Upper lobe of right lung (tissue), 1 donor: Measurements from ENCODE around the gene PDE7B. TPM values are rescaled to one million over a fixed set of nuclear protein-coding genes. Genes with fewer than 3 reads are reported as not detected.
A peak's percentile ranks its signal among the peaks of the same experiment; 100 is the strongest.

ENCODE experiments used
- ATAC-seq: fragments of 200-7000 bp; cut with Tn5 transposase; one replicate; pipeline ENCODE4 v1.9.1; 2020; ENCODE audit warnings: mild to moderate bottlenecking, moderate library complexity
- DNase-seq: peaks from one replicate; pipeline ENCODE4 v3.0.0-alpha.2; 2020
- H3K27ac ChIP-seq: fragments of 200-600 bp; one replicate; pipeline ENCODE4 v1.8.0; 2022
- H3K27me3 ChIP-seq: fragments of 200-600 bp; one replicate; pipeline ENCODE4 v1.8.0; 2022; ENCODE audit warnings: mild to moderate bottlenecking
- H3K36me3 ChIP-seq: fragments of 200-600 bp; one replicate; pipeline ENCODE4 v1.8.0; 2022
- H3K4me1 ChIP-seq: fragments of 200-600 bp; one replicate; pipeline ENCODE4 v1.8.0; 2022
- H3K4me3 ChIP-seq: fragments of 200-600 bp; one replicate; pipeline ENCODE4 v1.8.0; 2022; ENCODE audit warnings: mild to moderate bottlenecking
- H3K9me3 ChIP-seq: fragments of 200-600 bp; one replicate; pipeline ENCODE4 v1.8.0; 2022
- intact Hi-C: fragments of 100-400 bp; cut with DNase I; formaldehyde crosslinking; loops from one replicate; pipeline ENCODE4 v1.11.0; 2022
- total RNA-seq: library from RNA; stranded (reverse); fragmentation: NEBNext Ultra II Directional; extraction: Animal tissue kit (Norgen Biotek cat#: 25700); gene quantifications from one replicate; pipeline ENCODE4 v1.2.1, GENCODE V29; 2021
- TF ChIP-seq, protein P1 (sequence below): fragments of 200-600 bp; IDR thresholded peaks from one replicate; pipeline ENCODE4 v1.8.0; 2022; ENCODE audit warnings: antibody characterized with exemption
- donor health status: DM: no; HTN: yes; CAD: no; lungs with severe emphysema.

Gene PDE7B
- total RNA-seq, 1 donor from 2014 or later = 4.2 TPM

DNA sequence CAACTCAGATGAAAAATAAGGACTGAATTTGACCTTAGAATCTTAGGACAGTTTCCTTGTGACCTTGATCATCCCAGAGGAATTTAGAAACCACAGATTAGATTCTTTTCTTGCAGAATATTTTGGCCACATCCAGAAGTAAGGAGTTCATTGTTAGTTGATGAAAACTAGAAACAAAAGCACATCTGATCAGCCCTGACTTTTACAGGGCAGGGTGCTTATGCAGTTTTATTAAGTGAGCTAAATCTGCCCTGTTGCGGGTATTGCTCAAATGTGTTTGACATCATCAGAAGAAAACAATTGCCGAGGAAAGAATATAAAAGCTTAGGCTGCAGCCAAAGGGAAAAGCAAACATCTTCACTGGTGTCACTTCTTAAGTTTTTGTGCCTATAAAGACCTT lies 297.8 kb downstream of the PDE7B start:
- H3K4me3 ChIP-seq = no peak overlapping the region
- no peak for ATAC-seq
- no peaks in the 10 kb centered on the region for H3K27me3 ChIP-seq
- H3K36me3 ChIP-seq = no peaks in the 10 kb centered on the region
- no peaks in the 10 kb centered on the region for H3K9me3 ChIP-seq
- H3K4me1 ChIP-seq = no peaks in the 10 kb centered on the region
- no peak for DNase-seq
- intact Hi-C loops = no loop called here
- H3K27ac ChIP-seq = no peak overlapping the region
- TF ChIP-seq, protein P1, sequence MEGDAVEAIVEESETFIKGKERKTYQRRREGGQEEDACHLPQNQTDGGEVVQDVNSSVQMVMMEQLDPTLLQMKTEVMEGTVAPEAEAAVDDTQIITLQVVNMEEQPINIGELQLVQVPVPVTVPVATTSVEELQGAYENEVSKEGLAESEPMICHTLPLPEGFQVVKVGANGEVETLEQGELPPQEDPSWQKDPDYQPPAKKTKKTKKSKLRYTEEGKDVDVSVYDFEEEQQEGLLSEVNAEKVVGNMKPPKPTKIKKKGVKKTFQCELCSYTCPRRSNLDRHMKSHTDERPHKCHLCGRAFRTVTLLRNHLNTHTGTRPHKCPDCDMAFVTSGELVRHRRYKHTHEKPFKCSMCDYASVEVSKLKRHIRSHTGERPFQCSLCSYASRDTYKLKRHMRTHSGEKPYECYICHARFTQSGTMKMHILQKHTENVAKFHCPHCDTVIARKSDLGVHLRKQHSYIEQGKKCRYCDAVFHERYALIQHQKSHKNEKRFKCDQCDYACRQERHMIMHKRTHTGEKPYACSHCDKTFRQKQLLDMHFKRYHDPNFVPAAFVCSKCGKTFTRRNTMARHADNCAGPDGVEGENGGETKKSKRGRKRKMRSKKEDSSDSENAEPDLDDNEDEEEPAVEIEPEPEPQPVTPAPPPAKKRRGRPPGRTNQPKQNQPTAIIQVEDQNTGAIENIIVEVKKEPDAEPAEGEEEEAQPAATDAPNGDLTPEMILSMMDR = no peak

DNA sequence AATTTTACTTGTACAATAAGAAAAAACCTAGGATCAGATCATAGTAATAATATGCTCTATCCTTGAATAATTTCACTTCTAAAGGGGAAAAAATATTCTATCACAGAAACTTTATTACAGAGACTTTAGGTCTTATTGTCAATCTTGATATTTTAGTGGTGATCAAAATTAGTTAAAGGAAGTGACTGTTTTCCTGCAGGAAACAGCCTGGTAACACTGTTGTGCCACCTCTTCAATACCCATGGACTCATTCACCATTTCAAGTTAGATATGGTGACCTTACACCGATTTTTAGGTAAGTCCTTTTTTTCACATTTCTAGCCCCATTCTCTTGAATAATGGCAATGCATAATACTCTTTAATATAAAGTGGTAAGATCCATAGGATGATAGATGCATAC lies 299.5 kb downstream of the PDE7B start:
- TF ChIP-seq, protein P1 = no peak
- Histone ChIP-seq H3K9me3 (no peaks in the 10 kb centered on the region), H3K36me3 (no peaks in the 10 kb centered on the region), H3K27ac (no peak overlapping the region), H3K27me3 (no peaks in the 10 kb centered on the region), H3K4me3 (no peak overlapping the region), H3K4me1 (no peaks in the 10 kb centered on the region)
- ATAC-seq (no peak), DNase-seq (no peak)
- intact Hi-C loops = no loop called here

DNA sequence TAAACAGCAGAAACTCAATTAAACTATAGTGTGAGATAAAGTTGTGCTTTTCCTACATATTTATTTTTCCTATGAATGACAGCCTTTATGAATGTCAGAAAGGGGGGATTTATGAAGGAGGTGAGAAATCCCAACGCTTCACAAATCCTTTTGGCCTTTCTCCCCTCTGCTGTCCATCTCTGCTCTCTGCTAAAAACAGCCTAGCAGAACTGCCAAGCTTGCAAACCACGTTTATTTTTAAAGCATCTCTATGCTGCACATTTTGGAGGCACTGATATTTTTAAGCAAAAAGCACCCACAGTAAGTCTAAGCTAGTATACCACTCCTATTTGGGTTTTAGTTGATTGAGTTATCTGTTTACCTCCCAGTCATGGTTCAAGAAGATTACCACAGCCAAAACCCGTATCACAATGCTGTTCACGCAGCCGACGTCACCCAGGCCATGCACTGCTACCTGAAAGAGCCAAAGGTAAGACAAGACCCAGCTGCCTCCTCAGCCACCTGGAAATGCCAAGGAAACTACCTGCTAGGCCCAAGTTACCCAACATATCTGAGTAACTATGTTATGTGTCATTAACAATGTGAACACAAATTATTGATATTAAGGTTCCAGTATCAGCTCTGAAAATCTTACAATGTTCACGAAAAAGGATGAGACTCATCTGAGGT lies 302.3 kb downstream of the PDE7B start:
- ATAC-seq = no peak

DNA sequence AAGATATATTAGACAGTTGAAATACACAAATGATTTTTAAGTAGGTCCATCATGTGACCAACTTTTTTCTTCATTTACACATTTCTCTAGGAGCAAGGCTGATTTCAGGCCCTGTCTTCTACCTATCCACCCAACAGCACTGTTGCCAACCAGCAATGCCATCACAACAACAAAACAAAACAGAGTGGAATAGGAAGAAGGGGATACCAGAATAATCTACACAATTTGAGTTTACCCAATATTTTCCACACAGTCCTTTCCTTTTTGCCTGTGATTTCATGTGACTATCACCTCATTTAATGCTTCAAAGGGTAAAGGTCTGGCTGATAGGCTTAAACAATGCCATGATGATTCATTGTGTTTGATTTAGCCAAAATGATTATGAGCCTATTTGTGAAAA lies 303.7 kb downstream of the PDE7B start:
- TF ChIP-seq, protein P1 = no peak
- H3K4me3 ChIP-seq = no peak overlapping the region
- no peaks in the 10 kb centered on the region for H3K9me3 ChIP-seq
- H3K4me1 ChIP-seq = peaks cover 9% of the 10 kb centered on the region
- no peaks in the 10 kb centered on the region for H3K36me3 ChIP-seq
- intact Hi-C loops = no loop called here
- no peaks in the 10 kb centered on the region for H3K27me3 ChIP-seq
- H3K27ac ChIP-seq = no peak overlapping the region
- ATAC-seq (no peak), DNase-seq (no peak)

More for the DNA sequence above, 302.3 kb downstream of the PDE7B start:
- TF ChIP-seq, protein P1 = no peak
- Histone ChIP-seq H3K9me3 (no peaks in the 10 kb centered on the region), H3K27ac (no peak overlapping the region), H3K4me1 (peaks cover 9% of the 10 kb centered on the region), H3K4me3 (no peak overlapping the region), H3K27me3 (no peaks in the 10 kb centered on the region), H3K36me3 (no peaks in the 10 kb centered on the region)
- intact Hi-C loops = no loop called here
- no peak for DNase-seq

DNA sequence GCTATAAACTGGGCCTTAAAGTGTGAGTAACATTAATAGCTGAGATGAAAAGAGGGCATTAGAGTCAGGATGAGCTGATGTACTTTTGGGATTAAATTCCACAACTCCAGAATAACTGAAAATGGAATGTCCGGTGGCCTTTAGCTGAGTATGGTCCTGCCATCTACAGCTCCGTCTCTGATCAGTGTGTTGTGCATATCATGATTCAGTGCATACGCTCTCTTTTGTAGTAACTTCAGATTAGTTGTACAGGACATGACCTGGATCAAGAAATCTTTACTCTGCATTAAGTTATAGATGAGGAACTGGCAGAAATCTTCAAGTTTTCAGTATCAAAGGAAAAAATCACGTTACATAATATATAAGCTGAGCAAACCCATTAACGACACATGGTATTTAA lies 306.2 kb downstream of the PDE7B start:
- no peak for ATAC-seq
- TF ChIP-seq, protein P1 = no peak
- intact Hi-C loops = no loop called here
- Histone ChIP-seq H3K27me3 (no peaks in the 10 kb centered on the region), H3K27ac (no peak overlapping the region), H3K9me3 (no peaks in the 10 kb centered on the region), H3K4me1 (peaks cover 9% of the 10 kb centered on the region), H3K4me3 (no peak overlapping the region), H3K36me3 (no peaks in the 10 kb centered on the region)
- DNase-seq = no peak

DNA sequence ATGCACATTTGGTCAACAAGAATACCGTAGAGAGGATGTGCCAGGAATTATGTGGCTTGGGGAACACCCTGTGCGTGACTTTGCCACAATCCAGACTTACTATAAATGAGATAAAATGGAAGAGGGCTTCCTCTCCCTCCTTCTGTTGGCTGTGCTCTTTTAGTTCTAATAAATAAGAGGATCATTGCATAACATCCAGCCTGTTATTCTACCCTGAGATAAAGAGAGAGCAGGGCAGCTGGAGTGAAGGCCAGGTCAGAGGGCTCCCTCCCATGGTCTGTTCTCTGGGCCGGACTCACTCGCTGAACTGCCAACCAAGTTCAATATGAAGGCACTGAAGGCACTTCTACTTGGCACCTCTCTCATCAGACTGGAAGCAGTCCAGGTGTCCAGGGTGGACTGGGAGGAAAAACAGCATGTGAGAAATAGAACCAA lies 306.9 kb downstream of the PDE7B start:
- H3K9me3 ChIP-seq = no peaks in the 10 kb centered on the region
- intact Hi-C loops = no loop called here
- no peak overlapping the region for H3K27ac ChIP-seq
- no peak overlapping the region for H3K4me3 ChIP-seq
- H3K27me3 ChIP-seq = no peaks in the 10 kb centered on the region
- DNase-seq (no peak), ATAC-seq (peak; percentile 86)
- TF ChIP-seq, protein P1 = no peak
- peaks cover 9% of the 10 kb centered on the region for H3K4me1 ChIP-seq
- H3K36me3 ChIP-seq = no peaks in the 10 kb centered on the region
